HuH-7.5 (cell line): ENCODE results near the gene ORC3.

Experiments used
- DNase-seq: peaks from one replicate; pipeline ENCODE4 v3.0.0; 2011; ENCODE audit warnings: low spot score

The ORC3 gene

GRCh38 chr6:87589693-87590416, at the start of gene ORC3, which contains the start of gene RARS2:
TSS of gene ORC3 (plus strand) at chr6:87590135. CDS start at chr6:87590169, 34 bp downstream.
TSS of gene RARS2 (minus strand) at chr6:87589987. CDS start at chr6:87589957, 30 bp downstream.
- peak; percentile 86 for DNase-seq

GRCh38 chr6:87540539-87540938, 49.4 kb upstream of the ORC3 start:
- no peak for DNase-seq

DNA sequence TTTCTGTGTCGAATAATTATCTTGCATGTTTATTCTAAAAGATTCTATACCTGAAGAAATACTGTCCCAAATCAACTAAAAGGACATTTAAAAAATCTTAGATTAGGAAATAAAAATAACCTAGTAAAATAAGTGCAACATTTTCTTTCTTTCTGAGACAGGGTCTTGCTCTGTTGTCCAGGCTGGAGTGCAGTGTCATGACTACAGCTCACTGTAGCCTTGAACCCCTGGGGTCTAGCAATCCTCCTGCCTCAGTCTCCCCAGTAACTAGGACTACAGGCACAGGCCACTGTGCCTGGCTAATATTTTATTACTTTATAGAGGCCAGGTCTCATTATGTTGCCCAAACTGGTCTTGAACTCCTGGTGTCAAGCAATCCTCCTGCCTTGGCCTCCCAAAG, 48.9 kb upstream of the ORC3 start:
- no peak for DNase-seq

DNA sequence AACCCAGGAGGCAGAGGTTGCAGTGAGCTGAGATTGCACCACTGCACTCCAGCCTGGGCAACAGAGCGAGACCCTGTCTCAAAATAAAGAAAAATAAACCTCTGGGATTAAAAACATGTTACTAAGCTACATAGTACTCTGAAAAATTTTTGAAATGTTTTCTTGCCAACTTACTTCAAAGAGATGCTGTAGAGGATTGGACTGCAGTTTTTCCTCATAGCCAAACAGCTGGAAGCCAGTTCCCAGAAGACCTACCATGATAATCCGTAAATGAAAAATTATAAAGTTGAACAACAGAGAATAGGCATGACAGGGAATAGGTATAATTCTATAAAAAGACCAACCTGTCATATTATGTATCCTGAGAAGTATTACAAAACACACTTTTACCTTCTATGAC, 48.2 kb upstream of the ORC3 start:
- no peak for DNase-seq

- DNase-seq, result no peak
These were observed 46.0 kb upstream of the ORC3 start for GRCh38 chr6:87543696-87544473.

- no peak for DNase-seq
These were observed 45.5 kb upstream of the ORC3 start for GRCh38 chr6:87544474-87544735.

GRCh38 chr6:87551799-87552198, 38.1 kb upstream of the ORC3 start:
- no peak for DNase-seq

- DNase-seq, result no peak
These were observed 36.7 kb upstream of the ORC3 start for GRCh38 chr6:87553159-87553765.

- DNase-seq, result no peak
These were observed 34.4 kb upstream of the ORC3 start for GRCh38 chr6:87555506-87555905.

DNA sequence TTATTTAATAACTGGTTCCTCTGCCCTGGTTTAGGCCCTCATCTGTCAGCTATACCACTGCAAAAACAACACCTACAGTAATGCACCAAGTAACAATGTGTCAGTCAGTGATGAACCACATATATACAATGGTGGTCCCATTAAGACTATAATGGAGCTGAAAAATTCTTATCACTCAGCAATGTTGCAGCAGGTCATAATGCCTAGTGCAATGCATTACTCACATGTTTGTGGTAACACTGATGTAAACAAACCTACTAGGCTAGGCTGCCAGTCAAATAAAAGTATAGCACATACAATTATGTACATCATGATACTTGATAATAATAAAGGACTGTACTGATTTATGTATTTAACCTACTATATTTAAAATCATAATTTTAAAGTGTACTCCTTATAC, 31.5 kb upstream of the ORC3 start:
- DNase-seq, result no peak

GRCh38 chr6:87561017-87561416, 28.9 kb upstream of the ORC3 start:
- no peak for DNase-seq

DNA sequence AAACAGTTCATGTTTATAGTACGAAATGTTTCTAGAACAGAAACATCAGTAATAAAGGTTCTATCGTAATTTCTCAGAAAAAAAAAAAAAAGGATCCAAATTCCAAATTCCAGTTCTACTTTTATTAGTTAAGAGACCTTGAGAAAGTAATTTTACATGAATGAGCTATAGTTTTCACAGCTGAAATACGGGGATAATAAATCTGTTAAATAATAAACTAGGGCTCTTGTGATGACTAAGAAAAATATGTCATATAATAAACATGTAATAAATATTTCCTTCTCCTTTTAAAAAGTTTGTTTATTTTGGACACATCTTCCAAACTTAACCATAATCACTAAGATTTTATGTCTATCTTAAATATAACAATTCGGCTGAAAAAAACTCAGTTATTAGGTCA, 17.9 kb upstream of the ORC3 start:
- no peak for DNase-seq

DNA sequence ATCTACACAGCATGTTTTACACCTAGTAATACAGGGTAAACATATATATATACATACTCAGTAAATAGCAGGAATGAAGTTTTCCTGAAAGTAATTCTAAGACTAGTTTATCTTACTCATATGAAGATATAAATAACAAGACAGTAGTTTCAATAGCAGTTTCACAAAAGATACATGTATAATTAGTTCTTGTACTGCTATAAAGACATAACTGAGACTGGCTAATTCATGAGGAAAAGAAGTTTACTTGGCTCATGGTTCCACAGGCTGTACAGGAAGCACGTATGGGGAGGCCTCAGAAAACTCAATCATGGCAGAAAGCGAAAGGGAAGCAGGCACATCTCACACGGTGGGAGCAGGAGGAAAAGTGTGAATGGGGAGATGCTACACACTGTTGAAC, 17.1 kb upstream of the ORC3 start:
- DNase-seq, result no peak

DNA sequence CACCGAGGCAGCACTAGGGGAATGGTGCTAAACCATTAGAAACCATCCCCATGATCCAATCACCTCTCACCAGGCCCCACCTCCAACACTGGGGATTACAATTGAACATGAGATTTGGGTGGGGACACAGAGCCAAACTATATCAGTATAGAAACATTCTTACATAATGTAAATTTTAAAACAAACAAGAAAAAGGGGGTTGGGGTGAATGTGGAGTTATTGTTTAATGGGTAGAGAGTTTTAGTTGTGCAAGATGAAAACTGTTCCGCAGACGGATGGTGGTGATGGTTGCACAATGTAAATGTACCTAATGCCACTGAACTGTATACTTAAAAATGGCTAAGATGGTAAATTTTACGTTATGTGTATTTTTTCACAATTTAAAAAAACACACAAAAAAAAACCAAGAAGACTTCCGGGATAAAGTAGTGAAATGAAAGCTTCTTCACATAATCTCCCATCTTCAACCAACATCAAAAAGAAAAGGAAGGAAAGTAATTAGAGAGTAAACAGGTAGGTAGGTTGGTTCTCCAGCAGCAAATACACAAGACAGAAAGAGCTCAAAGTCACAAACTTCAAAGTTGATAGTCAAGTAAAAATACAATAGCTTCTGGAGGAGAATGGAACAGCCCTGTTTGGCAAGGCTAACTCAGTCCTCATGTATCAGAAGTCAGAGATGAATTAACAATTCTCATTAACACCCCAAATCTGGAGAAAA, 16.5 kb upstream of the ORC3 start:
- DNase-seq, result no peak

DNA sequence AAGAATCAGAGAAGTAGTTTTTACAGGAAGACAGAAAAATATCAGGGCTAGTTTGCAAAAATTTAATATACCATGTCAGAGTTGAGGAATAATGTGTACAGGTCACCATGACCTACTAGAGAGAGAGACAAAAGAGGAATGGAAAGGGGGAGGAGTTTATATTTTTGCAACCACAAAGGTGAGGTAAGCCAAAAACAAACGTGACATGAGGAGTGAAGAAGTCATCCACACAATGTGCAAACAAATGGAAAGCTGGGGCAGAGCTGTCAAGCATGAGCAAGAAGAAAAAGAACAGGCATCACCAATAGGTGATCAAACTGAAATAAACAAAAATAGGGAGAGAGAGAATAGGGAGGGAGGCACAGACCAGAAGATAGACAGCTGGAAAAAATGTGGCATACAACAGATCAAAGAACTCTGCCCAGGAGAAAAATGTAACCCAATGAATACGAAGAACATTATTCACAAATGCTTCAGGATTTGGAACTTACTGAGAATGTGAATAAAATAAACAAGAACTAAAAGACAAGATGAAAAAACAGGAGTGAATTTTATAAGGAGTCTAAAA, 15.6 kb upstream of the ORC3 start:
- no peak for DNase-seq

DNA sequence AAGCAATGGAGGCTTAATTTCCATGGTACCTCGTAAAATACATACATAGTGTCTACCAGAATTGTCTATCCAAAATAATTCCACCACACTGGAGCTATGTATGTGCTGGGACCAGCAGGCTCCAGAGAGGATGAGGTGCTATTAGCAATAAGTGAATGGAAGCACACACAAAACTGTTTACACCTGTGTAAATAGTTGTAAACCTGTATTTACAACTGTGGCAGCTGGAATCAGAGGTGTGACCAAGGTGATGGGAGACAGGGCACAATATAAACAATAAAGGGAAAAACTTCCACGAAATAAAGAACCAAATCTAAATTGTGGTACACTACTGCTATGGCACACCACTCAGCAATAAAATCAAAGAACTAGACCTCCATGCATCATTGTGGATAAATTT, 14.5 kb upstream of the ORC3 start:
- DNase-seq, result no peak

- DNase-seq, result no peak
These were observed 6.1 kb upstream of the ORC3 start for GRCh38 chr6:87583822-87584221.

GRCh38 chr6:87586371-87587077, 3.4 kb upstream of the ORC3 start:
- DNase-seq, result no peak

DNA sequence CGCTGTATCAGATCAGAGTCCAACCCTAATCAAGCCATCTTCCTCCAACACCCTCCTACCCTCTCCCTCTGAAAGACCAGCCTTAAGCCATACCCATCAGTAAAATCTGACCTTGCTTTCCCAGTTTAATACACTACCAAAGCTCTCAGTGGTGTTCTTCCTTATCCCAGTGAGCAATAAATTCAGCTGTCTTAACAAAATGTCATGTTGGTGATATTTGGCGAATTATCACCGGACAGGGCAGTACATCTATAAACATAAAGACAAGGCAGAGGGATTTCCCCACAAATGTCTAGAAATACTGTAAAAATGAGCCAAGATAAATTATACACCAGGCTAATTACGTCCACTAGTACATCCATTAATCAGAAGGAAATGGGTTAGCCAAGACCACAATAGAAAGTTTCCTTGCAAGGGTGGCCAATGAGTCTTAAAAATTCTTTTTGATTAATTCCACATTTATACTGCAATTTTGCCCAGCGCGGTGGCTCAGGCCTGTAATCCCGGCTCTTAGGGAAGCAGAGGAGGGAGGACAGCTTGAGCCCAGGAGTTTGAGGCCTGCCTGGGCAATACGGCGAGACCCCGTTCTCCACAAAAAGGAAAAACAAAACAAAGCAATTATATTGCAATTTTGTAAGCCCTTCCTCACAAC, 1.1 kb upstream of the ORC3 start:
- DNase-seq, result no peak

- DNase-seq, result no peak
These were observed 514 bp downstream of the ORC3 start for GRCh38 chr6:87590417-87590880.

GRCh38 chr6:87590990-87591389, 1.1 kb downstream of the ORC3 start:
- DNase-seq, result no peak
